HL-60 (cell line): Measurements from ENCODE around the gene ACOXL.
A peak's percentile ranks its signal among the peaks of the same experiment; 100 is the strongest.

Experiments used
- DNase-seq, 2 experiments: peaks; one replicate each; pipeline ENCODE4 v3.0.0-alpha.2; 2010 to 2020; ENCODE audit warnings: low read depth in 1 of 2, low spot score in 1 of 2
- H3K27ac ChIP-seq: fragments of 250-450 bp; sonication (Bioruptor Pico); replicated peaks from 2 replicates; pipeline ENCODE4 v1.5.1; 2020; ENCODE audit warnings: mild to moderate bottlenecking, moderate library complexity
- H3K27me3 ChIP-seq: fragments of 250-450 bp; sonication (Bioruptor Pico); 2 replicates; pipeline ENCODE4 v1.5.1; 2021; ENCODE audit warnings: mild to moderate bottlenecking, moderate library complexity; ENCODE audit not compliant: insufficient read depth, poor library complexity, severe bottlenecking
- H3K4me3 ChIP-seq: replicated peaks from 2 replicates; pipeline ENCODE4 v1.5.1; 2011; ENCODE audit warnings: mild to moderate bottlenecking, control low read depth, low read length; ENCODE audit not compliant: insufficient read depth
- CTCF ChIP-seq: IDR thresholded peaks from one replicate; pipeline ENCODE4 v1.5.1; 2011; ENCODE audit warnings: low read length, control low read depth, inconsistent platforms; ENCODE audit not compliant: insufficient read depth
- GABPA ChIP-seq: IDR thresholded peaks from 2 replicates; pipeline ENCODE4 v1.6.1; 2012; ENCODE audit warnings: low read depth
- POLR2AphosphoS5 ChIP-seq: IDR thresholded peaks from 2 replicates; pipeline ENCODE4 v1.6.1; 2012; ENCODE audit warnings: low read depth
- REST ChIP-seq: IDR thresholded peaks from 2 replicates; pipeline ENCODE4 v1.6.1; 2012; ENCODE audit warnings: low read depth; ENCODE audit not compliant: insufficient replicate concordance
- SPI1 ChIP-seq: IDR thresholded peaks from 2 replicates; pipeline ENCODE4 v1.6.1; 2012; ENCODE audit warnings: low read depth, mild to moderate bottlenecking, borderline replicate concordance

The ACOXL gene

GRCh38 chr2:111135910-111136297 is 403.5 kb downstream of the ACOXL start:
- H3K4me3 ChIP-seq, result no peak overlapping the region
- DNase-seq, result peak in 1 of 2 experiments; percentile 25
- TF ChIP-seq REST (no peak), GABPA (no peak), POLR2AphosphoS5 (no peak), SPI1 (no peak), CTCF (no peak)

GRCh38 chr2:111138839-111139238 is 406.5 kb downstream of the ACOXL start:
- Histone ChIP-seq H3K27ac (no peak overlapping the region), H3K4me3 (no peak overlapping the region), H3K27me3 (no peaks in the 10 kb centered on the region)
- no peak for DNase-seq
- no peak for TF ChIP-seq POLR2AphosphoS5

More at GRCh38 chr2:111135910-111136297, 403.5 kb downstream of the ACOXL start:
- H3K27ac ChIP-seq, result no peak overlapping the region
- H3K27me3 ChIP-seq, result no peaks in the 10 kb centered on the region

- no peak for DNase-seq
- no peak overlapping the region for H3K4me3 ChIP-seq
- no peak overlapping the region for H3K27ac ChIP-seq
These were observed 407.4 kb downstream of the ACOXL start for GRCh38 chr2:111139637-111140317.

More at GRCh38 chr2:111139637-111140317, 407.4 kb downstream of the ACOXL start:
- TF ChIP-seq REST (no peak), GABPA (no peak), SPI1 (no peak), POLR2AphosphoS5 (no peak), CTCF (no peak)
- H3K27me3 ChIP-seq, result no peaks in the 10 kb centered on the region
